Suprapubic skin (tissue), 4 donors: ENCODE measurements around the gene DAB2IP. TPM values are rescaled to one million over a fixed set of nuclear protein-coding genes. Genes with fewer than 3 reads are reported as not detected.

ENCODE experiments used
- DNase-seq, 2 donors: peaks; one replicate each; pipeline ENCODE4 v3.0.0-alpha.2; 2019; ENCODE audit warnings: low spot score in 2 of 2
- H3K27ac ChIP-seq: fragments of 200-600 bp; sonication (generic); one replicate; pipeline ENCODE4 v1.5.1; 2019
- H3K27me3 ChIP-seq: fragments of 200-600 bp; sonication (generic); one replicate; pipeline ENCODE4 v1.5.1; 2019
- H3K36me3 ChIP-seq: fragments of 200-600 bp; sonication (generic); one replicate; pipeline ENCODE4 v1.5.1; 2019
- H3K4me1 ChIP-seq: fragments of 200-600 bp; sonication (generic); one replicate; pipeline ENCODE4 v1.5.1; 2019
- H3K4me3 ChIP-seq: fragments of 200-600 bp; sonication (generic); one replicate; pipeline ENCODE4 v1.5.1; 2019; ENCODE audit warnings: mild to moderate bottlenecking
- H3K9me3 ChIP-seq: fragments of 200-600 bp; sonication (generic); one replicate; pipeline ENCODE4 v1.5.1; 2019
- EP300 ChIP-seq: sonication (generic); formaldehyde crosslinking; IDR thresholded peaks from one replicate; pipeline ENCODE4 v1.6.1; 2017; ENCODE audit warnings: antibody characterized with exemption
- POLR2A ChIP-seq, 2 donors: fragments of 450-650 bp; IDR thresholded peaks; one replicate each; pipeline ENCODE4 v1.6.1; 2017; ENCODE audit warnings: antibody characterized with exemption in 2 of 2, mild to moderate bottlenecking in 2 of 2, moderate library complexity in 2 of 2
- POLR2AphosphoS5 ChIP-seq, 3 donors: sonication (generic); formaldehyde crosslinking; IDR thresholded peaks; one replicate each; pipeline ENCODE4 v1.6.1; 2017; ENCODE audit warnings: antibody characterized with exemption in 3 of 3
- WGBS: methylation state at CpG from one replicate; pipeline ENCODE4 v1.1.5; 2018; 5-methylcytosine and 5-hydroxymethylcytosine counted together
- total RNA-seq, 4 donors: library from RNA; depleted of rRNA; stranded (reverse); fragments of >200 nt; gene quantifications; one replicate each; pipeline ENCODE4 v1.1.0, GENCODE V29; 2016
- TF ChIP-seq, protein P1 (sequence below), 2 donors: fragments of 200-600 bp in 1 of 2; fragments of 450-650 bp in 1 of 2; sonication (generic) in 1 of 2; IDR thresholded peaks; one replicate each; pipeline ENCODE4 v1.5.1; 2016 to 2019; ENCODE audit warnings: antibody characterized with exemption in 2 of 2, mild to moderate bottlenecking in 1 of 2, moderate library complexity in 1 of 2

DAB2IP gene
- total RNA-seq, 4 donors from 2014 or later = 47.6 to 55.6 (median 50.3) TPM

DNA sequence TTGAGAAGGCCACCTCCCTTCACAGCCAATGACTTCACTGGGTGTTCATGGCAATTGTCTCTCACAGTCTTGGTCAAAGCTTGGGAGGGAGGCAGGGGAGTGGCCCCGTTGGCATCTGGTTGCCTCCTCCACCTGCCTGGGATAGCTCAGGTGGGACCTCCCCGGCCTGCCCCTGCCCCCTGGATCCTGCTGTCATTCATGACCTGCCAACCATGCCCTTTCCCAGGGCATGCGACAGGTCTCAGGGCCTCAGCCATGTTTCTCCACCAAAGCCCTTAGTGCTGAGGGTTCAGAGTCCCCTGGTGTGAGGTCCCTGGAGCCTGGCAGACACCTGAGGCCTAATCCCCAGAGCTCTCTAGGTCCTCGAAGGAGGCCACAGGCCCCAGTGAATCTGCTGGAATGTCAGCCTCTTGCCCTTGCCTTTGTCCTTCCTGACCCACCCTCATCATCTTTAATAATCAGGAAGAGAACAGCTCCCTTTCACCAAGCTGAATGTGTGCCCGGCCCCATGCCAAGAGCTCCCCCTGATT, 5.6 kb downstream of the DAB2IP start:
- no peak overlapping the region for H3K4me3 ChIP-seq
- 80% methylated on average over 5 of the region's 5 CpGs for WGBS
- TF ChIP-seq, protein P1, sequence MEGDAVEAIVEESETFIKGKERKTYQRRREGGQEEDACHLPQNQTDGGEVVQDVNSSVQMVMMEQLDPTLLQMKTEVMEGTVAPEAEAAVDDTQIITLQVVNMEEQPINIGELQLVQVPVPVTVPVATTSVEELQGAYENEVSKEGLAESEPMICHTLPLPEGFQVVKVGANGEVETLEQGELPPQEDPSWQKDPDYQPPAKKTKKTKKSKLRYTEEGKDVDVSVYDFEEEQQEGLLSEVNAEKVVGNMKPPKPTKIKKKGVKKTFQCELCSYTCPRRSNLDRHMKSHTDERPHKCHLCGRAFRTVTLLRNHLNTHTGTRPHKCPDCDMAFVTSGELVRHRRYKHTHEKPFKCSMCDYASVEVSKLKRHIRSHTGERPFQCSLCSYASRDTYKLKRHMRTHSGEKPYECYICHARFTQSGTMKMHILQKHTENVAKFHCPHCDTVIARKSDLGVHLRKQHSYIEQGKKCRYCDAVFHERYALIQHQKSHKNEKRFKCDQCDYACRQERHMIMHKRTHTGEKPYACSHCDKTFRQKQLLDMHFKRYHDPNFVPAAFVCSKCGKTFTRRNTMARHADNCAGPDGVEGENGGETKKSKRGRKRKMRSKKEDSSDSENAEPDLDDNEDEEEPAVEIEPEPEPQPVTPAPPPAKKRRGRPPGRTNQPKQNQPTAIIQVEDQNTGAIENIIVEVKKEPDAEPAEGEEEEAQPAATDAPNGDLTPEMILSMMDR (IDR thresholded peaks at IDR 0.05) = no peak
- TF ChIP-seq EP300 (no peak), POLR2AphosphoS5 (IDR thresholded peaks at IDR 0.05) (no peak), POLR2A (IDR thresholded peaks at IDR 0.05) (no peak)
- no peaks in the 10 kb centered on the region for H3K36me3 ChIP-seq
- no peak overlapping the region for H3K27ac ChIP-seq
- H3K9me3 ChIP-seq = no peaks in the 10 kb centered on the region
- no peaks in the 10 kb centered on the region for H3K27me3 ChIP-seq
- DNase-seq = no peak
- peaks cover 9% of the 10 kb centered on the region for H3K4me1 ChIP-seq

DNA sequence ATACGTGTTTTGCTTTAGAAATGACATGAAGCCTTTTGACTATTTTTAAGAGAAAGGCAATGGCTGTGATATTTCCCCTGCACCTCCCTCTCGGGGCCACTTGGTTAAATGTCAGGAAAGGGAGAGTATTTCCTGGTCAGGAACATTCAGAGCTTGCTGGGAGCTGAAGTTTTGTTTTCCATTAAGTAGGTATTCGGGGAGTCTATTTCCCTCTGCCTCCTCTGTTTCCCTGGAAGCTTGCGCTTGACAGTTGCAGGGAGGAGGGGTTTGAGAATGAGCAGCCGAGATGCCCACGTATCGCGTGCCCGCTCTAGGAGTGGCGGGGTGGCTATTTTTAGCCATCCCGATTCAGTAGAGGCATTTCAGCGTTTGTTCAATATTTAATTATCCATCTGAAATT, 6.7 kb downstream of the DAB2IP start:
- TF ChIP-seq, protein P1 (IDR thresholded peaks at IDR 0.05) = no peak
- TF ChIP-seq EP300 (no peak), POLR2AphosphoS5 (IDR thresholded peaks at IDR 0.05) (no peak), POLR2A (IDR thresholded peaks at IDR 0.05) (no peak)
- Histone ChIP-seq H3K4me1 (no peaks in the 10 kb centered on the region), H3K27me3 (no peaks in the 10 kb centered on the region), H3K27ac (no peak overlapping the region), H3K36me3 (no peaks in the 10 kb centered on the region), H3K9me3 (no peaks in the 10 kb centered on the region), H3K4me3 (no peak overlapping the region)
- DNase-seq = no peak
- WGBS = 67% methylated on average over 12 of the region's 12 CpGs

DNA sequence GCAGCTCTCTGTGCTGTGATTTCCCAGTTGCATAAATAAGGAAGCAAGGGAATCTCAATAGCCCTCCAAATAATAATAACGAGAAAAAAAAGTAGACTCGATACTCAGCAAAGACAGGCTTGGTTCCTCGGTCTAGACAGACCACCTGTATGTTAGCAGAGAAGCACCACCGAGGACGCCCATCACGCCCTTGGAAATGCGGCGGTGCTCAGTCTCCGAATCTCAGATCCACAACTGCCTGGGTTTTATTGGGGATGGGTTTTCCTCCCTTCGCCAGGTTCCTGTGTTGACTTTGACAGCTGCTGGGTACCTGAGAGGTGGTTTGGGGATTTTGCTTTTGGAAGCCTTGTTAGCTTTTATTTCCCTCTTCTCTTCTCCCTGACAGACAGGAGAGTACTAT, 7.2 kb downstream of the DAB2IP start:
- TF ChIP-seq EP300 = no peak
- TF ChIP-seq, protein P1 (IDR thresholded peaks at IDR 0.05) = no peak
- no peak for TF ChIP-seq POLR2A (IDR thresholded peaks at IDR 0.05)
- TF ChIP-seq POLR2AphosphoS5 (IDR thresholded peaks at IDR 0.05) = no peak
- Histone ChIP-seq H3K4me1 (no peaks in the 10 kb centered on the region), H3K4me3 (no peak overlapping the region), H3K27me3 (no peaks in the 10 kb centered on the region), H3K27ac (no peak overlapping the region), H3K9me3 (no peaks in the 10 kb centered on the region), H3K36me3 (no peaks in the 10 kb centered on the region)
- DNase-seq = no peak
- WGBS = 91% methylated on average over 10 of the region's 10 CpGs

DNA sequence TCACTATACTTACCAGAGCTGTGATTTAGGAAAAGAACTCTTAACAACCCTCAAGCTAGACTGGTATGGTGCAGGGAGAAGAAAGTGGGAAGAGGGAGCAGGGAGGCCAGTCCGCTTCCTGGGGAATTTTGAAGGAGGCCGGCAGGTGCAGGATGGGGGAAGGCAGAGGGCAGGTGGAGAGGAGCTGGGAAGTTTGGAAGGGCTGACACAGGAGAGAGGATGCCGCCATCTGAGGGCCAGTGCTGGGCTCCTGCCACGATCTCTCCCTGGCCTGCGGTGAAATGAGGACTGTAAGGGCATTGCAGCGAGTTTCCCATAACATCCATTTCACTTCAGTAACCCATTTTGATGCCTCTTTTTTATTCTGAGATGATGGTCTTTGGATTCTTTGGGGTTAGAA, 8.9 kb downstream of the DAB2IP start:
- TF ChIP-seq, protein P1 (IDR thresholded peaks at IDR 0.05) = no peak
- no peak for TF ChIP-seq POLR2AphosphoS5 (IDR thresholded peaks at IDR 0.05)
- TF ChIP-seq EP300 = no peak
- no peak for TF ChIP-seq POLR2A (IDR thresholded peaks at IDR 0.05)
- no peaks in the 10 kb centered on the region for H3K27me3 ChIP-seq
- DNase-seq = no peak
- no peaks in the 10 kb centered on the region for H3K4me1 ChIP-seq
- WGBS = 93% methylated on average over 6 of the region's 6 CpGs
- H3K36me3 ChIP-seq = no peaks in the 10 kb centered on the region
- no peak overlapping the region for H3K4me3 ChIP-seq
- H3K27ac ChIP-seq = no peak overlapping the region
- H3K9me3 ChIP-seq = no peaks in the 10 kb centered on the region

DNA sequence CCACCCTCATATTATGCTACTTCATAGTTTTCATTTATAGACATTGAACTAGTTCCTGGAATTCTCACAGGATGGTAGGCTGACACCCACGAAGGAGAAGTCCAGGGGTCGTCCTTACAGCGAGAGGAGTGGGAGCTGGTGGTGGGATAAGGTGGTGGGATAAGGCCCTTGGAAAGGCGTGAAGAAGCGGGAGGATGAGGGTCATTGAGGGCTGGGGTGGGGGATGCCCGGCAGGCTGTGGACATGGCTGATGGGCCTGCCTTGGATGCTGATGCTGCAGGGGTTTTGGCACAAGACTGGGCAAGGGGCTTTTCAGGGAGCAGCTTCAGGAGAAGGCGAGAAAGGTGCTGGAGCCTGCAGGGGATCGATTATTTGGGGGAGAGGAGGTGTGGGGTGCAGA, 9.4 kb downstream of the DAB2IP start:
- Histone ChIP-seq H3K4me1 (no peaks in the 10 kb centered on the region), H3K36me3 (no peaks in the 10 kb centered on the region), H3K27ac (no peak overlapping the region), H3K9me3 (no peaks in the 10 kb centered on the region), H3K27me3 (no peaks in the 10 kb centered on the region), H3K4me3 (no peak overlapping the region)
- WGBS = 87% methylated on average over 8 of the region's 8 CpGs
- DNase-seq = no peak
- TF ChIP-seq POLR2A (IDR thresholded peaks at IDR 0.05) (no peak), POLR2AphosphoS5 (IDR thresholded peaks at IDR 0.05) (no peak), EP300 (no peak)
- TF ChIP-seq, protein P1 (IDR thresholded peaks at IDR 0.05) = no peak
